ENCODE data around the gene ELF5.
A peak's percentile ranks its signal among the peaks of the same experiment; 100 is the strongest.

ELF5 gene

GRCh38 chr11:34521265-34521664 lies 7.7 kb upstream of the ELF5 start:
- no peak for DNase-seq

GRCh38 chr11:34519595-34520235 lies 6.1 kb upstream of the ELF5 start:
- no peak for DNase-seq

- no peak for DNase-seq
Measured at GRCh38 chr11:34516247-34517040, 2.9 kb upstream of the ELF5 start.

GRCh38 chr11:34514597-34514996 lies 1.0 kb upstream of the ELF5 start:
- no peak for DNase-seq

GRCh38 chr11:34512840-34513681 lies 533 bp downstream of the ELF5 start:
- DNase-seq = peak; percentile 60

GRCh38 chr11:34510673-34511072 lies 2.9 kb downstream of the ELF5 start:
- no peak for DNase-seq

GRCh38 chr11:34510218-34510617 lies 3.4 kb downstream of the ELF5 start:
- no peak for DNase-seq

- DNase-seq = no peak
Measured at GRCh38 chr11:34509336-34509876, 4.2 kb downstream of the ELF5 start.

GRCh38 chr11:34508524-34508923 lies 5.1 kb downstream of the ELF5 start:
- DNase-seq = no peak

GRCh38 chr11:34507610-34508009 lies 6.0 kb downstream of the ELF5 start:
- no peak for DNase-seq

GRCh38 chr11:34507156-34507555 lies 6.4 kb downstream of the ELF5 start:
- DNase-seq = no peak

GRCh38 chr11:34505874-34506273 lies 7.7 kb downstream of the ELF5 start:
- DNase-seq = no peak

GRCh38 chr11:34502949-34503348 lies 10.6 kb downstream of the ELF5 start:
- DNase-seq = no peak

- DNase-seq = no peak
Measured at GRCh38 chr11:34501949-34502348, 11.6 kb downstream of the ELF5 start.

GRCh38 chr11:34501500-34501899 lies 12.1 kb downstream of the ELF5 start:
- DNase-seq = no peak

- DNase-seq = no peak
Measured at GRCh38 chr11:34499719-34500500, 13.7 kb downstream of the ELF5 start.

GRCh38 chr11:34495724-34496377 lies 17.7 kb downstream of the ELF5 start:
- no peak for DNase-seq

- DNase-seq = no peak
Measured at GRCh38 chr11:34495239-34495723, 18.3 kb downstream of the ELF5 start.

- DNase-seq = no peak
Measured at GRCh38 chr11:34493926-34494595, 19.5 kb downstream of the ELF5 start.

GRCh38 chr11:34493468-34493867 lies 20.1 kb downstream of the ELF5 start:
- DNase-seq = no peak

- peak; percentile 28 for DNase-seq
Measured at GRCh38 chr11:34492806-34493414, 20.7 kb downstream of the ELF5 start.

Data from stimulated activated CD4-positive, alpha-beta T cell treated with anti-CD3 and anti-CD28 coated beads, Interleukin-4, amount 100 ng/mL, for 1 hour (primary cell).